ENCODE measurements around the gene EFNB1.

EFNB1 gene

GRCh38 chrX:68829582-68830418 is 979 bp downstream of the EFNB1 start:
- H3K4me2 ChIP-seq (ENCODE audit: low read length), result peak overlapping the region; percentile 81

GRCh38 chrX:68830419-68831404 is 1.9 kb downstream of the EFNB1 start:
- Histone ChIP-seq H3K27me3 (ENCODE audit: control insufficient read depth, insufficient read depth, low read length) (peaks cover 4% of the 10 kb centered on the region), H3K9me3 (replicated peaks; ENCODE audit: low read length) (no peaks in the 10 kb centered on the region), H3K4me3 (ENCODE audit: low read length) (peak overlapping the region; percentile 75), H3K36me3 (ENCODE audit: insufficient read depth, low read length) (no peaks in the 10 kb centered on the region), H3K4me2 (ENCODE audit: low read length) (peak overlapping the region; percentile 81), H3K4me1 (ENCODE audit: control insufficient read depth, insufficient read depth, low read length) (peaks cover 17% of the 10 kb centered on the region), H3K9ac (ENCODE audit: low read depth, low read length) (peak overlapping the region; percentile 73)

More at GRCh38 chrX:68829582-68830418, 979 bp downstream of the EFNB1 start:
- Histone ChIP-seq H3K9ac (ENCODE audit: low read depth, low read length) (peak overlapping the region; percentile 73), H3K27me3 (ENCODE audit: control insufficient read depth, insufficient read depth, low read length) (peaks cover 12% of the 10 kb centered on the region), H3K9me3 (replicated peaks; ENCODE audit: low read length) (no peaks in the 10 kb centered on the region), H3K4me3 (ENCODE audit: low read length) (peak overlapping the region; percentile 75), H3K36me3 (ENCODE audit: insufficient read depth, low read length) (no peaks in the 10 kb centered on the region), H3K4me1 (ENCODE audit: control insufficient read depth, insufficient read depth, low read length) (peaks cover 17% of the 10 kb centered on the region)

- no peaks in the 10 kb centered on the region for H3K27me3 ChIP-seq (ENCODE audit: control insufficient read depth, insufficient read depth, low read length)
- H3K4me1 ChIP-seq (ENCODE audit: control insufficient read depth, insufficient read depth, low read length), result peaks cover 17% of the 10 kb centered on the region
- peak overlapping the region; percentile 81 for H3K4me2 ChIP-seq (ENCODE audit: low read length)
Measured at GRCh38 chrX:68831405-68832100, 2.7 kb downstream of the EFNB1 start.

GRCh38 chrX:68832101-68832416 is 3.2 kb downstream of the EFNB1 start:
- H3K4me2 ChIP-seq (ENCODE audit: low read length), result peak overlapping the region; percentile 81
- no peak overlapping the region for H3K9ac ChIP-seq (ENCODE audit: low read depth, low read length)
- H3K4me1 ChIP-seq (ENCODE audit: control insufficient read depth, insufficient read depth, low read length), result peaks cover 17% of the 10 kb centered on the region
- no peaks in the 10 kb centered on the region for H3K27me3 ChIP-seq (ENCODE audit: control insufficient read depth, insufficient read depth, low read length)
- H3K9me3 ChIP-seq (replicated peaks; ENCODE audit: low read length), result no peaks in the 10 kb centered on the region
- H3K36me3 ChIP-seq (ENCODE audit: insufficient read depth, low read length), result no peaks in the 10 kb centered on the region
- peak overlapping the region; percentile 55 for H3K4me3 ChIP-seq (ENCODE audit: low read length)

More at GRCh38 chrX:68831405-68832100, 2.7 kb downstream of the EFNB1 start:
- Histone ChIP-seq H3K9ac (ENCODE audit: low read depth, low read length) (no peak overlapping the region), H3K36me3 (ENCODE audit: insufficient read depth, low read length) (no peaks in the 10 kb centered on the region), H3K9me3 (replicated peaks; ENCODE audit: low read length) (no peaks in the 10 kb centered on the region), H3K4me3 (ENCODE audit: low read length) (peak overlapping the region; percentile 55)

- no peaks in the 10 kb centered on the region for H3K9me3 ChIP-seq (replicated peaks; ENCODE audit: low read length)
- peak overlapping the region; percentile 11 for H3K4me3 ChIP-seq (ENCODE audit: low read length)
- H3K9ac ChIP-seq (ENCODE audit: low read depth, low read length), result no peak overlapping the region
- no peaks in the 10 kb centered on the region for H3K36me3 ChIP-seq (ENCODE audit: insufficient read depth, low read length)
- H3K4me1 ChIP-seq (ENCODE audit: control insufficient read depth, insufficient read depth, low read length), result peaks cover 17% of the 10 kb centered on the region
- no peaks in the 10 kb centered on the region for H3K27me3 ChIP-seq (ENCODE audit: control insufficient read depth, insufficient read depth, low read length)
- H3K4me2 ChIP-seq (ENCODE audit: low read length), result peak overlapping the region; percentile 81
Measured at GRCh38 chrX:68832516-68833447, 4.0 kb downstream of the EFNB1 start.

GRCh38 chrX:68833448-68833805 is 4.6 kb downstream of the EFNB1 start:
- no peak overlapping the region for H3K4me2 ChIP-seq (ENCODE audit: low read length)
- peaks cover 17% of the 10 kb centered on the region for H3K4me1 ChIP-seq (ENCODE audit: control insufficient read depth, insufficient read depth, low read length)
- no peak overlapping the region for H3K9ac ChIP-seq (ENCODE audit: low read depth, low read length)
- no peak overlapping the region for H3K4me3 ChIP-seq (ENCODE audit: low read length)
- H3K27me3 ChIP-seq (ENCODE audit: control insufficient read depth, insufficient read depth, low read length), result no peaks in the 10 kb centered on the region
- H3K36me3 ChIP-seq (ENCODE audit: insufficient read depth, low read length), result no peaks in the 10 kb centered on the region
- no peaks in the 10 kb centered on the region for H3K9me3 ChIP-seq (replicated peaks; ENCODE audit: low read length)

- H3K4me2 ChIP-seq (ENCODE audit: low read length), result no peak overlapping the region
- H3K9me3 ChIP-seq (replicated peaks; ENCODE audit: low read length), result no peaks in the 10 kb centered on the region
- H3K36me3 ChIP-seq (ENCODE audit: insufficient read depth, low read length), result no peaks in the 10 kb centered on the region
- H3K4me1 ChIP-seq (ENCODE audit: control insufficient read depth, insufficient read depth, low read length), result peaks cover 17% of the 10 kb centered on the region
- H3K9ac ChIP-seq (ENCODE audit: low read depth, low read length), result no peak overlapping the region
- no peak overlapping the region for H3K4me3 ChIP-seq (ENCODE audit: low read length)
- H3K27me3 ChIP-seq (ENCODE audit: control insufficient read depth, insufficient read depth, low read length), result no peaks in the 10 kb centered on the region
Measured at GRCh38 chrX:68833855-68834331, 5.1 kb downstream of the EFNB1 start.

GRCh38 chrX:68834371-68835103 is 5.7 kb downstream of the EFNB1 start:
- Histone ChIP-seq H3K9me3 (replicated peaks; ENCODE audit: low read length) (no peaks in the 10 kb centered on the region), H3K4me2 (ENCODE audit: low read length) (no peak overlapping the region), H3K9ac (ENCODE audit: low read depth, low read length) (no peak overlapping the region), H3K4me3 (ENCODE audit: low read length) (no peak overlapping the region), H3K4me1 (ENCODE audit: control insufficient read depth, insufficient read depth, low read length) (peaks cover 17% of the 10 kb centered on the region), H3K27me3 (ENCODE audit: control insufficient read depth, insufficient read depth, low read length) (no peaks in the 10 kb centered on the region), H3K36me3 (ENCODE audit: insufficient read depth, low read length) (no peaks in the 10 kb centered on the region)

- Histone ChIP-seq H3K9me3 (replicated peaks; ENCODE audit: low read length) (no peaks in the 10 kb centered on the region), H3K9ac (ENCODE audit: low read depth, low read length) (no peak overlapping the region), H3K4me1 (ENCODE audit: control insufficient read depth, insufficient read depth, low read length) (peaks cover 17% of the 10 kb centered on the region), H3K36me3 (ENCODE audit: insufficient read depth, low read length) (no peaks in the 10 kb centered on the region), H3K27me3 (ENCODE audit: control insufficient read depth, insufficient read depth, low read length) (no peaks in the 10 kb centered on the region), H3K4me2 (ENCODE audit: low read length) (no peak overlapping the region), H3K4me3 (ENCODE audit: low read length) (no peak overlapping the region)
Measured at GRCh38 chrX:68835104-68835442, 6.3 kb downstream of the EFNB1 start.

- Histone ChIP-seq H3K4me3 (ENCODE audit: low read length) (no peak overlapping the region), H3K4me2 (ENCODE audit: low read length) (no peak overlapping the region), H3K4me1 (ENCODE audit: control insufficient read depth, insufficient read depth, low read length) (peaks cover 17% of the 10 kb centered on the region), H3K9ac (ENCODE audit: low read depth, low read length) (no peak overlapping the region), H3K27me3 (ENCODE audit: control insufficient read depth, insufficient read depth, low read length) (no peaks in the 10 kb centered on the region), H3K36me3 (ENCODE audit: insufficient read depth, low read length) (no peaks in the 10 kb centered on the region), H3K9me3 (replicated peaks; ENCODE audit: low read length) (no peaks in the 10 kb centered on the region)
Measured at GRCh38 chrX:68835468-68835867, 6.6 kb downstream of the EFNB1 start.
